IPS-11a (cell line): ENCODE measurements around the gene C2CD4C.
"Not testable (repeated sequence)": the region's sequence is repeated elsewhere in the genome, so short reads cannot be mapped to it uniquely, and the experiment has no call there.

ENCODE experiments used
- H3K4me3 ChIP-seq: one replicate; pipeline ENCODE4 v1.5.1; 2013; ENCODE audit warnings: low read depth, low read length, control low read depth

Gene C2CD4C

GRCh38 chr19:367963-368629 lies 40.9 kb downstream of the C2CD4C start:
- no peak overlapping the region for H3K4me3 ChIP-seq

GRCh38 chr19:367561-367960 lies 41.4 kb downstream of the C2CD4C start:
- H3K4me3 ChIP-seq: no peak overlapping the region

GRCh38 chr19:366951-367350 lies 42.0 kb downstream of the C2CD4C start:
- no peak overlapping the region for H3K4me3 ChIP-seq

GRCh38 chr19:366205-366783 lies 42.7 kb downstream of the C2CD4C start:
- H3K4me3 ChIP-seq: no peak overlapping the region

GRCh38 chr19:364496-365287 lies 44.3 kb downstream of the C2CD4C start:
- H3K4me3 ChIP-seq: no peak overlapping the region

- no peak overlapping the region for H3K4me3 ChIP-seq
Observed at GRCh38 chr19:362683-363082, 46.3 kb downstream of the C2CD4C start.

GRCh38 chr19:362154-362553 lies 46.8 kb downstream of the C2CD4C start:
- no peak overlapping the region for H3K4me3 ChIP-seq

- no peak overlapping the region for H3K4me3 ChIP-seq
Observed at GRCh38 chr19:359653-359925, 49.4 kb downstream of the C2CD4C start.

GRCh38 chr19:355536-355935 lies 53.4 kb downstream of the C2CD4C start:
- H3K4me3 ChIP-seq: not testable (repeated sequence)
